ENCODE data around the gene HMGCS1.
"Not testable (repeated sequence)": the region's sequence is repeated elsewhere in the genome, so short reads cannot be mapped to it uniquely, and the experiment has no call there.

HMGCS1 gene

GRCh38 chr5:43313854-43314457 is 744 bp upstream of the HMGCS1 start:
- peaks cover 35% of the 10 kb centered on the region for H3K79me2 ChIP-seq (ENCODE audit: control insufficient read depth, insufficient read depth, low read length, unreplicated experiment)
- H2AFZ ChIP-seq (ENCODE audit: low read length, unreplicated experiment), result peak overlapping the region; percentile 61
- peaks cover 21% of the 10 kb centered on the region for H3K4me1 ChIP-seq (ENCODE audit: control insufficient read depth, insufficient read depth, low read length, unreplicated experiment)
- H3K27me3 ChIP-seq (ENCODE audit: insufficient read depth, low read length), result no peaks in the 10 kb centered on the region
- H3K36me3 ChIP-seq (ENCODE audit: insufficient read depth, low read length), result no peaks in the 10 kb centered on the region
- H3K4me3 ChIP-seq (ENCODE audit: low read depth, low read length), result peak overlapping the region; percentile 90
- peak overlapping the region; percentile 63 for H3K27ac ChIP-seq (ENCODE audit: low read depth, low read length)

GRCh38 chr5:43312699-43313034 is 545 bp downstream of the HMGCS1 start:
- Histone ChIP-seq H3K36me3 (ENCODE audit: insufficient read depth, low read length) (no peaks in the 10 kb centered on the region), H3K4me1 (ENCODE audit: control insufficient read depth, insufficient read depth, low read length, unreplicated experiment) (peaks cover 21% of the 10 kb centered on the region), H3K27me3 (ENCODE audit: insufficient read depth, low read length) (no peaks in the 10 kb centered on the region), H2AFZ (ENCODE audit: low read length, unreplicated experiment) (peak overlapping the region; percentile 66), H3K4me3 (ENCODE audit: low read depth, low read length) (peak overlapping the region; percentile 90), H3K27ac (ENCODE audit: low read depth, low read length) (peak overlapping the region; percentile 74; the same call in 1 of the 2 replicates), H3K79me2 (ENCODE audit: control insufficient read depth, insufficient read depth, low read length, unreplicated experiment) (peaks cover 44% of the 10 kb centered on the region)

GRCh38 chr5:43312076-43312661 is 1.0 kb downstream of the HMGCS1 start:
- Histone ChIP-seq H3K36me3 (ENCODE audit: insufficient read depth, low read length) (no peaks in the 10 kb centered on the region), H3K27ac (ENCODE audit: low read depth, low read length) (no peak overlapping the region), H3K4me3 (ENCODE audit: low read depth, low read length) (peak overlapping the region; percentile 90), H3K27me3 (ENCODE audit: insufficient read depth, low read length) (no peaks in the 10 kb centered on the region), H3K79me2 (ENCODE audit: control insufficient read depth, insufficient read depth, low read length, unreplicated experiment) (peaks cover 44% of the 10 kb centered on the region), H2AFZ (ENCODE audit: low read length, unreplicated experiment) (peak overlapping the region; percentile 66), H3K4me1 (ENCODE audit: control insufficient read depth, insufficient read depth, low read length, unreplicated experiment) (peaks cover 21% of the 10 kb centered on the region)

- peaks cover 44% of the 10 kb centered on the region for H3K79me2 ChIP-seq (ENCODE audit: control insufficient read depth, insufficient read depth, low read length, unreplicated experiment)
- H3K27ac ChIP-seq (ENCODE audit: low read depth, low read length), result no peak overlapping the region
- no peak overlapping the region for H3K4me3 ChIP-seq (ENCODE audit: low read depth, low read length)
- H3K36me3 ChIP-seq (ENCODE audit: insufficient read depth, low read length), result no peaks in the 10 kb centered on the region
- H2AFZ ChIP-seq (ENCODE audit: low read length, unreplicated experiment), result no peak overlapping the region
- no peaks in the 10 kb centered on the region for H3K27me3 ChIP-seq (ENCODE audit: insufficient read depth, low read length)
- peaks cover 21% of the 10 kb centered on the region for H3K4me1 ChIP-seq (ENCODE audit: control insufficient read depth, insufficient read depth, low read length, unreplicated experiment)
Observed at GRCh38 chr5:43309637-43310036, 3.6 kb downstream of the HMGCS1 start.

- H2AFZ ChIP-seq (ENCODE audit: low read length, unreplicated experiment), result no peak overlapping the region
- H3K27ac ChIP-seq (ENCODE audit: low read depth, low read length), result no peak overlapping the region
- no peaks in the 10 kb centered on the region for H3K36me3 ChIP-seq (ENCODE audit: insufficient read depth, low read length)
- H3K79me2 ChIP-seq (ENCODE audit: control insufficient read depth, insufficient read depth, low read length, unreplicated experiment), result peaks cover 45% of the 10 kb centered on the region
- no peak overlapping the region for H3K4me3 ChIP-seq (ENCODE audit: low read depth, low read length)
- peaks cover 15% of the 10 kb centered on the region for H3K4me1 ChIP-seq (ENCODE audit: control insufficient read depth, insufficient read depth, low read length, unreplicated experiment)
- no peaks in the 10 kb centered on the region for H3K27me3 ChIP-seq (ENCODE audit: insufficient read depth, low read length)
Observed at GRCh38 chr5:43309122-43309521, 4.1 kb downstream of the HMGCS1 start.

- H3K36me3 ChIP-seq (ENCODE audit: insufficient read depth, low read length); H3K27ac ChIP-seq (ENCODE audit: low read depth, low read length); H3K27me3 ChIP-seq (ENCODE audit: insufficient read depth, low read length); H3K4me3 ChIP-seq (ENCODE audit: low read depth, low read length); H3K4me1 ChIP-seq (ENCODE audit: control insufficient read depth, insufficient read depth, low read length, unreplicated experiment); H2AFZ ChIP-seq (ENCODE audit: low read length, unreplicated experiment): not testable (repeated sequence)
- H3K79me2 ChIP-seq (ENCODE audit: control insufficient read depth, insufficient read depth, low read length, unreplicated experiment), result peaks cover 50% of the 10 kb centered on the region
Observed at GRCh38 chr5:43306954-43307353, 6.3 kb downstream of the HMGCS1 start.

- no peak overlapping the region for H3K27ac ChIP-seq (ENCODE audit: low read depth, low read length)
- H3K4me1 ChIP-seq (ENCODE audit: control insufficient read depth, insufficient read depth, low read length, unreplicated experiment), result no peaks in the 10 kb centered on the region
- H3K4me3 ChIP-seq (ENCODE audit: low read depth, low read length), result no peak overlapping the region
- H2AFZ ChIP-seq (ENCODE audit: low read length, unreplicated experiment), result no peak overlapping the region
- H3K79me2 ChIP-seq (ENCODE audit: control insufficient read depth, insufficient read depth, low read length, unreplicated experiment), result peaks cover 46% of the 10 kb centered on the region
- H3K27me3 ChIP-seq (ENCODE audit: insufficient read depth, low read length), result no peaks in the 10 kb centered on the region
- no peaks in the 10 kb centered on the region for H3K36me3 ChIP-seq (ENCODE audit: insufficient read depth, low read length)
Observed at GRCh38 chr5:43305948-43306565, 7.2 kb downstream of the HMGCS1 start.

- Histone ChIP-seq H3K27me3 (ENCODE audit: insufficient read depth, low read length) (no peaks in the 10 kb centered on the region), H2AFZ (ENCODE audit: low read length, unreplicated experiment) (no peak overlapping the region), H3K4me1 (ENCODE audit: control insufficient read depth, insufficient read depth, low read length, unreplicated experiment) (no peaks in the 10 kb centered on the region), H3K36me3 (ENCODE audit: insufficient read depth, low read length) (no peaks in the 10 kb centered on the region), H3K79me2 (ENCODE audit: control insufficient read depth, insufficient read depth, low read length, unreplicated experiment) (peaks cover 31% of the 10 kb centered on the region), H3K4me3 (ENCODE audit: low read depth, low read length) (peak overlapping the region; percentile 57), H3K27ac (ENCODE audit: low read depth, low read length) (no peak overlapping the region)
Observed at GRCh38 chr5:43304525-43304924, 8.7 kb downstream of the HMGCS1 start.

GRCh38 chr5:43303242-43303641 is 10.0 kb downstream of the HMGCS1 start:
- Histone ChIP-seq H3K27ac (ENCODE audit: low read depth, low read length) (no peak overlapping the region), H3K79me2 (ENCODE audit: control insufficient read depth, insufficient read depth, low read length, unreplicated experiment) (peaks cover 27% of the 10 kb centered on the region), H3K4me3 (ENCODE audit: low read depth, low read length) (no peak overlapping the region), H3K36me3 (ENCODE audit: insufficient read depth, low read length) (peaks cover 5% of the 10 kb centered on the region; the same call in 1 of the 2 replicates), H3K4me1 (ENCODE audit: control insufficient read depth, insufficient read depth, low read length, unreplicated experiment) (no peaks in the 10 kb centered on the region), H3K27me3 (ENCODE audit: insufficient read depth, low read length) (no peaks in the 10 kb centered on the region), H2AFZ (ENCODE audit: low read length, unreplicated experiment) (no peak overlapping the region)

GRCh38 chr5:43302481-43302880 is 10.7 kb downstream of the HMGCS1 start:
- Histone ChIP-seq H3K27me3 (ENCODE audit: insufficient read depth, low read length) (no peaks in the 10 kb centered on the region), H3K4me3 (ENCODE audit: low read depth, low read length) (no peak overlapping the region), H2AFZ (ENCODE audit: low read length, unreplicated experiment) (no peak overlapping the region), H3K27ac (ENCODE audit: low read depth, low read length) (no peak overlapping the region), H3K36me3 (ENCODE audit: insufficient read depth, low read length) (peaks cover 10% of the 10 kb centered on the region; the same call in 1 of the 2 replicates), H3K4me1 (ENCODE audit: control insufficient read depth, insufficient read depth, low read length, unreplicated experiment) (no peaks in the 10 kb centered on the region), H3K79me2 (ENCODE audit: control insufficient read depth, insufficient read depth, low read length, unreplicated experiment) (peaks cover 21% of the 10 kb centered on the region)

- peaks cover 21% of the 10 kb centered on the region for H3K79me2 ChIP-seq (ENCODE audit: control insufficient read depth, insufficient read depth, low read length, unreplicated experiment)
- peaks cover 16% of the 10 kb centered on the region; the same call in 1 of the 2 replicates for H3K36me3 ChIP-seq (ENCODE audit: insufficient read depth, low read length)
- H3K27ac ChIP-seq (ENCODE audit: low read depth, low read length), result no peak overlapping the region
- H2AFZ ChIP-seq (ENCODE audit: low read length, unreplicated experiment), result no peak overlapping the region
- H3K4me3 ChIP-seq (ENCODE audit: low read depth, low read length), result no peak overlapping the region
- H3K4me1 ChIP-seq (ENCODE audit: control insufficient read depth, insufficient read depth, low read length, unreplicated experiment), result no peaks in the 10 kb centered on the region
- H3K27me3 ChIP-seq (ENCODE audit: insufficient read depth, low read length), result no peaks in the 10 kb centered on the region
Observed at GRCh38 chr5:43301653-43302091, 11.5 kb downstream of the HMGCS1 start.
